GM21367 (cell line): ENCODE data around the gene PDE6D.

ENCODE experiments used
- ATAC-seq: cut with Tn5 transposase; IDR thresholded peaks from one replicate; pipeline ENCODE4 v1.9.1; 2021; ENCODE audit not compliant: unreplicated experiment

The PDE6D gene

DNA sequence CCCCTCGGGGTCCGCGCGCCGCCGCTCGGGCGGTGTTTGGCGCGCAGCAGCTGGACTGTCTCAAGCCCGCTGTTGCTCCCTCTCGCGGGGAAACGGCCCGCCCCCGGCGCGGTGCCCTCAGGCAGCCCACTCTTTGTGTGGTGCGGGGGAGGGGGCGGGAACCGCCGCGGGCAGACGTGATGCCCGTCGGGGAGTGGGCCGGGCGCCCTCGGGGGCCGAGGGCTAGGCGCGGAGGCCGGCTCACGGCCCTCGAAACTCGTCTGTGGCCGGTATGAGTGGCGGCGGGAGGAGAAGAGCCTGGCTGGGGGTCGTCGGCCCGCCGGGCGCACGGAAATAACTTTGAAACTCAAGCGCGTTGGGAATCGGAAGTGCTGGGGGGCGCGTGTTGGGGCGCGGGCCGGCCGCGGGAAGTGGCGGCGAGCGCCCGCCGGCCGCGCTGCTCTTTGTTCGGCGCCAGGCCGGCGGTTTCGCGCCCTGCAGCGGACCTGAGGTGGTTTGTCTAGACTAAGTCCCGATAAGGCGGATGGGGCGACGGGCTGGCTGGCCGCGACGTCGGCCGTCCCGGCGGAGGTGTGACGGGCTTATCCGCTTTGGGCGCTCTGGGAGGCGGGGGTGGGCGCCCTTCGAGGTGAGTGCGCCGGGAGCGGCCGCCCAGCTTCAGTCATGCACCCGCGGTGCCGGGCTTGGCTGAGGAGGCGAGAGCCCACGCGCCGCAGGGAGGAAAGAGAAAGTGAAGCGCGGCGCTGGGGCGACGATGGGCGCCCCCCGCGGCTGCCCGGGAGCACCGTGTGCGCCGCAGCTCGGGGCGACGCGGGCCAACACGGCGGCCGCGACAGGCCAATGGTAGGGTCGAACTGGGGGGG, 72.1 kb downstream of the PDE6D start:
- no peak for ATAC-seq

- peak; percentile 50 for ATAC-seq
Observed at GRCh38 chr2:231707927-231708772, 72.9 kb downstream of the PDE6D start, which contains the start of gene PTMA. PTMA (plus strand) TSS chr2:231708525; CDS start chr2:231708707, 182 bp downstream.

DNA sequence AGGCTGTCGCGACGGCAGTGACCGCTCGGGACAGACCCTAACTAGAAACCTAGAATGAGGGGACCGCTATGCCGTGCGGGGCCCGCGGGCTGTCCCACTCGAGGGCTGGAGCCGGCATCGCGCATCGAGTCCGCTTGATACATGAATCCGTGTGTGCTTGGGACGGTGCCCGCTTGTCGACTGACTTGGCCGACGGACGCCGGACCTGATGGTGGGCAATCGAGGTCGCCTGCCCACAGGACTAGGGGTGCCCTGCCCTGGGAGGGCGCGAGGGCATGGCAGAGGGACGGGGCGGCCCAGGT, 73.5 kb downstream of the PDE6D start:
- no peak for ATAC-seq

DNA sequence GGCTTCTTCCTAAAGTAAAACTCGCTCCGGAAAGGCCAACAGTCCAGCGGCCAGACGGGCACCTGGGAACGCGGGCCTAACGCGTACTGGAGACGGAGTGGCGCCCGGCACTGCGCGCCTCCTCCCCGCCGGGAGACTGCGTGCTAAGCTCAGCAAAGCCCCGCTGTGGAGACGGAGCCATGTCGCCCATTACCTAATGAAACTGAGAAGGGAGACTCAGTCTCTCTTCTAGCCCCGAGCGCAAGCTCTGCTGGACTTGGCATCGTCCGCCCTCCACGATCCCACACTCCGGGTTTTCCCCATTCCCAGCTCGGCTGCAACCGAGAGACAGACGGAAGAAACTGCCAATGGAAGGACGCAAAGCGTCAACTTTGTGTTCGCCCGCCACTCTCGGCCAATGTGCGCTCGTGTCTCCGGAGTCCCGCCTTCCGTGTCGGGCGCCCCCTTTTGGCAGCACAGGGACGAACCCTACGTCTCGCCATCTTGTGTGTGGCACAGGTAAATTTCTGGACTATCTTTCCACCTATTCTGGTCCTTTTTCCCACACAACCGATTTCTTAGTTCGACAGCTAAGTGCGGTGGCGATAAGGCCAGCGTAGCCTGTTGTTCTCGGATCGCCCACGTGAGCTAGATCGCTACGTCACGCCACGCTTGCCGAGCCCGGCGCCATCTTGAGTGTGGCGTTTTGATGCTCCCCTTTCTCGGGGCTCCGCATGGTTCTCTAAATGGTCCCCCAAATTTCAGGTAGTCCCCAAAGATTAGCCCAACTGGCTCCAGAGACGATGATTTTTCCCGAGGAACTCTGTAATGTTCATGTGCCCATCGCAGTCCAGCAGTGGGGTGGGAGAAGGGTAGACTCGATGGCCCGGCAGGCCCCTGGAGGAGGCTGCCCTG, 74.1 kb downstream of the PDE6D start:
- peak; percentile 34 for ATAC-seq

- no peak for ATAC-seq
Observed at GRCh38 chr2:231704017-231704416, 77.1 kb downstream of the PDE6D start.

DNA sequence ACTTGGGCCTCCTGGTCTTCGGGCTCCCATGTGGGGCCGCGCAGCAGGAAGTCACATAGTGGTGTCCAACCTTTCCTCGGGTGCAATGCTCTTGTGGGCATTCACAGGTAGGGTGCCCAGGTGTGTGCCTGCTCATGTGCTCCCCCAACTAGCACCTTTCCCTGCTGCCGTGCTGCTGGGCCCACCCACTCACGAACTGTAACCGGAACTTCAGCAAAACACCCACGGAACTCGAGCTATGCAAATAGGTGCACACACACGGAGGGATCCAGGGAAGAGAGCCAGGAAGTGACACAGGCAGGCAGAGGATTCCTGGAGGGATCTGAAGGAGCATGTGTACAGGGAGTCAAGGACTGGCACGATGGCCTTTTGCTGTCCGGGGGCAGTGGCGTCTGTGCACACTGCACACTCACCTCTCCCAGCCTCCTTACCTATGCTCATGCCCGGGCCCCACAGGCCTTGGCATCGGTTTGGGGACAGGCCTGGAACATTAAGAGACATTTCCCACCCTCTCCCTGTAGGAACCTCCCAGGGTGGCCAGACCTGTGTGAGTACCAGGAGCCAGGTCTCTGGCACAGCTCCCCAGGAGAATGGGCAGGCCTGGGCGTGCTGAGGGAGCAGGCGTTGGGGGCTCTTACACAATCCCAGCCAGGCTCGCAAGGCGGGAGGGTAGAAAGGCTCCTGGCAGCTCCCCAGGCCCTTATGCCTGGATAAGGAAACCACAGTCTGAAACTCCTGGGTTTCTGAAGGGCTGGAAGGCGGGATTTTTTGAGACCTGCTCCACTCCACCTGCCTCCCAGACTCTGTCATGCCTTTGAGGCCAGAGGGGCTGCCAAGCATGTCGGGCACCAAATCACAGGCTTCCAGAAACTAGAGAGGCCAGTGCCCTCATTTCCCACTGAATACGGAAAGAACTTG, 79.4 kb downstream of the PDE6D start:
- ATAC-seq, result no peak

DNA sequence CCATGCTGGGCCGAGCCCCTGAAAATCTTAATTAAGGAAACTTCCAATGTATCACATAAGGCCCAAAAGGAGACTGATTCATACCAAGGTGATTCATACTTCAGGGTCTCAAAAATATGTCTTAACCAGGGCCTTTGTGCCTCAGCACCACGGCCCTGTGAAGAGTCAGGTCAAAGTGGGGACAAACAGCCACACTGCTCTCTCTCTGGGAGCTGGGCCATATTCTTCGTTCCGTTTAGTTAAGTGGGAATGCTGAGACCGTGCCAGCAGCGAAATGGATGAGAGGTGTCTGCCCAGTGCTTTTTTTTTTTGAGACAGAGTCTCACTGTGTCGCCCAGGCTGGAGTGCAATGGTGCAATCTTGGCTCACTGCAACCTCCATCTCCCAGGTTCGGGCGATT, 82.1 kb downstream of the PDE6D start:
- ATAC-seq, result no peak

DNA sequence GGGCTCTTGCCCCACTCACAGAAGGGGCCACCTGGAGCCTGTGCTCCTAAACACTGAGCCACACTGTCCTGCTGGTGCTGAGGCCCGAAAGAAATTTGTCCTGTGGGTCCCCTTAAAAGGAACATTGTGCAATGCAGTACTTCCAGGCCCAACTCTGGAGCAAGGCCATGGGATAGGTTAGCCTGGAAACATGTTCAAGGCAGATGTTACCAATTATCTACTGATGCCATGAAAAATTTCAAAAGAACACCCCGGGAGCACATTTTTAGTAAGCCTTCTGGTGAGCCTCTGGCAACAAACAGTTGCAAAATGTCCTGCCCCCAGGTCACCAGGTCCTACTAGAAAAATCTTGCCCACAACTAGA, 85.1 kb downstream of the PDE6D start:
- ATAC-seq, result no peak

- no peak for ATAC-seq
Observed at GRCh38 chr2:231693956-231694355, 87.1 kb downstream of the PDE6D start.

DNA sequence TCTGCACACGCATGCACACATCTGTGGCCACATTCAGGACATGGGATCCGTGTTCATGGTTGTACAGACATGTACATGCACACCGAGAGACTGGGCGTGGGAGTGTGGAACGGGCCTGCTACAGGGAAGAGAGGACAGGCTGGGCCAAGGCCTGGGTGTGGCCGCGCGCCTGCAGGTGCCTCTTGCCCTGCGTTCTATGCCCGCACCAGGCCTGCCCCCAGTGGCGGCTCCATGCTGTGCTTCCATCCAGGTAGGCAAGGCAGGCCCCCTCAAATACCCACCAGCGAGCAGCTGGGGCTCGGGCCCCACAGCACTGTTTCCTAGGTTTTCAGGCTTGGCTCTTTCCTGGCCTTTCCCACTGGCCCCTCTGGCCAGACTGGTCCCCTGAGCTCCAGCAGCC, 88.2 kb downstream of the PDE6D start:
- no peak for ATAC-seq

- no peak for ATAC-seq
Observed at GRCh38 chr2:231691251-231691772, 89.8 kb downstream of the PDE6D start.

DNA sequence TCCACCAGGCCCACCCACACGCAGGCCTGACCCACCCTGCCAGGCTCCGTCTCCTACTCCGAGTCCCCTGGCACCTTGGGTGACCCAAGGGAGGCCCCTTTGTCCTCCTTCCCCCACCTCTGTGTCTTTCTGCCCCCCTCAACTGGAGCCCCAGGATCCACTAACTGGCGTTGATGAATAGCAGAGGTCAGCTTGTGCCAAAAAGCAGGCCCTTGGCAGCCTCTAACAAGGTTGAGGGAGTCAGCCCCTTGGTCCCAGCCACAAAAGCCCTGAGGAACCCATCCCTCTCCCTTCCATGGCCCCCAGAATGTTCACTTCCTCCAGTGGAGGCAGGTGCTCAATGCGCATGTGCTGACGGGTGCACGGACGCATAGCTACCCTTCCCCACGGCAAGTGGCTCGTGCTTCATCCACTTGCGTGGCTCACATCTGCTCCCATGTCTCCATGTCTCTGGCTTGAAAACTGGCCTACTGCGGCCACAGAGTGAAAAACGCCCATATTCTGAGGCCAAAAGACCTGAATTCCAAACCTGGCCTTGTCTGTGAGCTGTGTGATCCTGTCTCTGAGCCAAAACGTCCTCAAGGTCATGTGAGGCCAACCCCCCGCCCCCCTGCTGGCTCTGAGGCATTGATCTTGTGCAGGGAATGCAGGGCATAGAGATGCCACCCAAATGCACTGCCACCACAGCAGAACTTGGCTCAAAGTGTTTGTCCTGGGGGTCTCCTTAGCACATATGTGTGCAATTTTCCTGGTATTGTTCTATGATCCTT, 91.8 kb downstream of the PDE6D start:
- no peak for ATAC-seq

GRCh38 chr2:231688719-231689118, 92.4 kb downstream of the PDE6D start:
- ATAC-seq, result no peak

DNA sequence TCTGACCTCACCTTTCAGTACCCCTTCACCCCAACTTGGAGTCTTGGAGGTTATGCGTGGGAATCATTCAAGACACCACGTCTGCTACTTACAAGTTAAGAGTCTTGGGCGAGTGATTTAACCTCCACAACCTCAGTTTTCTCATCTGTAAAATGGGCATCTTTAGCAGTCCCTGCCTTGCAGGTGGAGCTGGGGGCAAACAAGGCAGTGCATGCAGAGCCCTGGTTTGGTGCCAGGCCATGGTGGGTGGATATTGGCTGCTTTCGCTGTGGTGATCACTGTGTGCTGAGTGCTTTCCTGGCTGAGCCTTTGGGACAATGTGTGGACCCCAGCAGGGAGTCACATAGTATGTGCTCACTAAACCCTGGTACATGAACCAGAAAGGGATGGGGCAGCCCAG, 93.1 kb downstream of the PDE6D start:
- ATAC-seq, result no peak

DNA sequence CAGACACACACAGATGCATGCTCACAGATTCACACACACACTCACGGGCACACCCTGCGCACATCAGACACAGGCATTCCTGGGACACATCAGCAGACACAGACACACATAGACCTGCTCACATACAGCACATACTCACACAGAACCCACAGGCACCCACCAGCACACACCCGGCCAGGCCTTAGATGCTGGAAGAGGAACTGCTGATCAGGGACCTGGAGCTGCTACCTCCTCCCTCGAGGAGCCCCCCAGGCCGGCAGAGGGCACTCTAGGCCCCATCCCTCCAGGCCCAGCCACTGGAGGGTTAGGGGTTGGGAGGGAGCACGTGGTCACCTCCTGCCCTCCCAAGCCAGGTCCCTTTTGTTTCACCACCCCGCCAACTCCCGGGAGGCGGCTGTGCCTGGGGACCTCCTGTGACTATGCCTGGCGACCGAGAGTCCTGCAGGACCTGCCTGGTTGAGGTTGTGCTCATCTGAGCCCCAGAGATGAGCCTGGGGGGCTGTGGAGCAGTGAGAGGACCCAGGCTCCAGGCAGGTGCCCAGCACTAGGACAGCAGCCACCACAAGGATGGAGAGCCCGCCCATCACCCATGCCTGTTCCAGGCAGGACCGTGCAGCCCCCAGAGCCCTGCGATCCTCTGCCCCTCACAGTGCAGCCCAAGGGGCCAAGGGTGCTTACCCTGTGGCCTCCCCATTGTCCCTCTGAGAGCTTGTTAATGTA, 93.8 kb downstream of the PDE6D start:
- peak; percentile 75 for ATAC-seq

DNA sequence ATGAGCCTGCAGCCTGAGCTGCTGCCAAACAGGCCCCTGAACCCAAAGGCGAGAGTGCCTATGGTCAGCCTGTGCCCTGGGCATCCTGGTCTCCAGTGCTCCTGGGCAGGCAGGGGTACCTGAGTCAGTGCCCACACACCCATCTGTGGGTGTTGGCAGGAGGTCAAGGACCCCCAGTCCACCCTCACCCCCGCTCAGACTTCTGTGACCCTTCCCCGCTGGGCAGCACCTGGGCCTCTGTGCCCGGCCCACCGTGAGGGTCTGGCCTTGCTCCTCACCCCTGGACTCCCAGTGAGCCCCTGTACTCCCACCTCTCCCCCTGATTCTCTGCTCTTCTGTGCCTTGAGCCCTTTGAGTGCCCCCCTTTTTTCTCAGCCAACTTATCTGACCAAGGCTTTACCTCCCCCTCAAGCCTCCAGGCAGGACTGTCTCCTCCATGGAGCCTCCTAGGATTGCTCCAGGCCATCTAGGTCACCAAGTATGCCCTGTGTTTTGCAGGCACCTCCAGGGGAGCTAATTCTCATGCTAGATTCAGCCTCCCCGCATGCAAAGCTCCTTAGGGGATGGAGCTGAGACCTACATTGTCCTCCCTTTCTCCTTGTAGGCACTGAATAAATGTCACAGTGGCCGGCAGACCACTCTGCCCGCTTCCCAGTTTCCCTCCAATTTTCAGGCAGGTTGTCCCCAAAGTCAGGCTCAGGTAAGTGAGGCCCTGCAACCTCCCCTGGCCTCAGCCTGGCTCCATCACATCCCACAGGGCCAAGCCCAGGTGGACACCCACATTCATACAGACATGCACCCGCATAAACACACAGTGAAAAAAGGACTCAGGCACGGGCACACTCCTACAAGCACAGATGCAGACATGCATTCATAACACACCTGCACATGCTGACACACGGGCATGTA, 94.6 kb downstream of the PDE6D start:
- no peak for ATAC-seq

DNA sequence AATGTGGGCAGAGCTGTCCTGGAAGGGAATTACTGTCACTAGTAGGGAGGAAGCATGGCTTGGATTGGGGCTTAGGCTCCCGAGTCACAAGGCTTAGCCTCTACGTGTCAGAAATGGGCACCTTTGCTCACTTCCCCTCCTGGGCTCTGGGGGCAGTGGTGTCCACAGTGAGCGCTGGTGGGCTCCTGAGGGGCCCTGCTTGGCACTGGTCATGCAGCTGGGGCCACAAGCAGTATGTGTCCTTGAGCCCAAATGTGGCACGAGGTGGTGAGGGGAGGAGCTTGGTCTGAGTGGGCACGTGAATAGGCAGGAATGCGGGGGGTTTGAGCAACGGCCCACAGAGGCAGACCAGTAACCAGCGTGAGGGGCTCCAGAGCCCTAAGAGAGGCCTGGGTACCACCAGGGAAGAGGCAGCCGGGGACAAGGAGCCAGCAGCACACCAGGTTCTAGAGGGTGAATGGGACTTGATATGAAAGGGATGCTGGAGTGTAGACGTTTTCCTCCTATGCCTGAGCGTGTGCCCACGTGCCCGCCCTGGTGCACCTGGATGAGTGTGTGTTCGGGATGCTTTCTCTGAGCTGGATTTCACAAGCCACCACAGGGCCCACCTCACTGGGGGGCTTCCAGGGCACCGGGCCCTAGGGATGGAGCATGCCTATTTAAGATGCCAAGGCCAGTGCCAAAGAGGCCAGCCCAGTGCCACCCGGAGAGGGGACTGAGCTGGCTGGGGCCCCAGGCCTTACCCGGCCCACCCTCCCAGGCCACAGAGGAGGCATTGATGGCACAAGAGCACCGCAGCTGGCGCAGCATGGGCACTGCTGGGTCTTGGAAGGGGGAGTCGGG, 95.5 kb downstream of the PDE6D start:
- no peak for ATAC-seq
